IPS DF 19.7 (cell line): ENCODE measurements around the gene MEPCE.
"Not testable (repeated sequence)": the region's sequence is repeated elsewhere in the genome, so short reads cannot be mapped to it uniquely, and the experiment has no call there.

Experiments
- DNase-seq: peaks from one replicate; pipeline ENCODE4 v3.0.0-alpha.2; 2013; ENCODE audit warnings: low read depth, low spot score

The MEPCE gene

GRCh38 chr7:100433592-100434296, 4.1 kb downstream of the MEPCE start:
- DNase-seq, result no peak

GRCh38 chr7:100434297-100435144, 4.9 kb downstream of the MEPCE start:
- no peak for DNase-seq

- no peak for DNase-seq
Measured at GRCh38 chr7:100435401-100436304, 6.0 kb downstream of the MEPCE start.

GRCh38 chr7:100437150-100438100, 7.8 kb downstream of the MEPCE start:
- DNase-seq, result no peak

GRCh38 chr7:100438172-100438571, 8.5 kb downstream of the MEPCE start:
- no peak for DNase-seq

GRCh38 chr7:100438731-100439130, 9.1 kb downstream of the MEPCE start:
- DNase-seq, result not testable (repeated sequence)

- DNase-seq, result not testable (repeated sequence)
Measured at GRCh38 chr7:100439244-100439643, 9.6 kb downstream of the MEPCE start.

GRCh38 chr7:100441641-100442535, 12.3 kb downstream of the MEPCE start:
- no peak for DNase-seq

- no peak for DNase-seq
Measured at GRCh38 chr7:100443096-100443840, 13.6 kb downstream of the MEPCE start.

GRCh38 chr7:100444311-100445278, 15.0 kb downstream of the MEPCE start:
- no peak for DNase-seq

GRCh38 chr7:100446040-100446439, 16.4 kb downstream of the MEPCE start:
- DNase-seq, result no peak

- DNase-seq, result not testable (repeated sequence)
Measured at GRCh38 chr7:100447363-100447762, 17.7 kb downstream of the MEPCE start.

GRCh38 chr7:100449190-100449795, 19.7 kb downstream of the MEPCE start:
- DNase-seq, result no peak

- no peak for DNase-seq
Measured at GRCh38 chr7:100452513-100452912, 22.9 kb downstream of the MEPCE start.

GRCh38 chr7:100453854-100454253, 24.2 kb downstream of the MEPCE start:
- DNase-seq, result not testable (repeated sequence)

- DNase-seq, result no peak
Measured at GRCh38 chr7:100455206-100455605, 25.6 kb downstream of the MEPCE start.

- DNase-seq, result no peak
Measured at GRCh38 chr7:100456562-100456961, 26.9 kb downstream of the MEPCE start.
